GM12873 (cell line): Measurements from ENCODE around the gene OLFM1.

Experiments
- TF ChIP-seq, protein P1 (sequence below): IDR thresholded peaks from 2 replicates; pipeline ENCODE4 v1.5.1; 2012; ENCODE audit warnings: low read depth, mild to moderate bottlenecking, moderate library complexity, low read length, control low read depth; ENCODE audit not compliant: insufficient read depth; ENCODE audit errors: missing control alignments

The OLFM1 gene

DNA sequence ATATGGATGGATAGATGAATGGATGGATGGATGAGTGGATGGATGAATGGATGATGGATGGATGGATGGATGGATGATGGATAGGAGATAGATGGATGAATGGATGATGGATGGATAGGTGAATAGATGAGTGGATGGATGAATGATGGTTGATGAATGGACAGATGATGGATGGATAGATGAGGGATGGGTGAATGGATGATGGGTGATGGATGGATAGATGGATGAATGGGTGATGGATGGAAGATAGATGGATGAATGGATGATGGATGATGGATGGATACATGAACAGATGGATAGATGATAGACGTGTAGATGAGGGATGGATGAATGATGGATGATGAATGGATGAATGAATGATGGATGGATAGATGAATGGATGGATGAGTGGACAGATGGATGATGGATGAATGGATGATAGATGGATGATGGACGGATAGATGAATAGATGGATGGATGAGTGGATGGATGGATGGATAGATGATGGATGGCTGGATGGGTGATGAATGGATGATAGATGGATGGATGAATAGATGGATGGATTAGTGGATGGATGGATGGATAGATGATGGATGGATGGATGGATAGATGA lies 53.8 kb downstream of the OLFM1 start:
- TF ChIP-seq, protein P1, sequence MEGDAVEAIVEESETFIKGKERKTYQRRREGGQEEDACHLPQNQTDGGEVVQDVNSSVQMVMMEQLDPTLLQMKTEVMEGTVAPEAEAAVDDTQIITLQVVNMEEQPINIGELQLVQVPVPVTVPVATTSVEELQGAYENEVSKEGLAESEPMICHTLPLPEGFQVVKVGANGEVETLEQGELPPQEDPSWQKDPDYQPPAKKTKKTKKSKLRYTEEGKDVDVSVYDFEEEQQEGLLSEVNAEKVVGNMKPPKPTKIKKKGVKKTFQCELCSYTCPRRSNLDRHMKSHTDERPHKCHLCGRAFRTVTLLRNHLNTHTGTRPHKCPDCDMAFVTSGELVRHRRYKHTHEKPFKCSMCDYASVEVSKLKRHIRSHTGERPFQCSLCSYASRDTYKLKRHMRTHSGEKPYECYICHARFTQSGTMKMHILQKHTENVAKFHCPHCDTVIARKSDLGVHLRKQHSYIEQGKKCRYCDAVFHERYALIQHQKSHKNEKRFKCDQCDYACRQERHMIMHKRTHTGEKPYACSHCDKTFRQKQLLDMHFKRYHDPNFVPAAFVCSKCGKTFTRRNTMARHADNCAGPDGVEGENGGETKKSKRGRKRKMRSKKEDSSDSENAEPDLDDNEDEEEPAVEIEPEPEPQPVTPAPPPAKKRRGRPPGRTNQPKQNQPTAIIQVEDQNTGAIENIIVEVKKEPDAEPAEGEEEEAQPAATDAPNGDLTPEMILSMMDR = no peak

DNA sequence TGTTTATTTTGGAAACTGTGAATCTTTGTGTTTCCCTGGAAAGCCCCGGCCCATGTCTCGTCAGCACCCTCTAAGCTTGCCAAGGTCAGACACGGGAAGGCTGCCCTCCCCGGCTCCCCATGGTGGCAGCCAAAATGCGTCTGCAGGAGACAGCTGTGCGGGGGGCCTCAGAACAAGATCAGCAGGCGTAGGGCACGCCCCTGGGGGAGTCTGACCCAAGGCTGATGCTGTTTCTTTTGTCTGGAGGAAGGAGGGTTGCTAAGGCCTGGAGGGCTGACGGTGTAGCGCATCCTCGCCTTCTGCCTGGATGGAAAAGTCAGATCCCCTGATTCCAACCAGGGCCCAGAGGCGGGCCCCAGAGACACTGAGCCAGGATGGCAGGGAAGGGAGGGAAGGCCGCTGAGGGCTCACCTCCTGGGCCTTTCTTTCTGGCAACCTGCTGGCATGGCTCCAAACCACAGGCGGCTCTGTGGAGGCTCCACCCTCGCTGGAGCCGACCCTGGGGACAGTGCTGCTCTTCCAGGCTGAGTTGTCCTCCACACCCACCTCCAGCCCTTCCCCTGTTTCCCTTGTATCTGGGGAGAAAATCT lies 57.2 kb downstream of the OLFM1 start:
- TF ChIP-seq, protein P1 = no peak

DNA sequence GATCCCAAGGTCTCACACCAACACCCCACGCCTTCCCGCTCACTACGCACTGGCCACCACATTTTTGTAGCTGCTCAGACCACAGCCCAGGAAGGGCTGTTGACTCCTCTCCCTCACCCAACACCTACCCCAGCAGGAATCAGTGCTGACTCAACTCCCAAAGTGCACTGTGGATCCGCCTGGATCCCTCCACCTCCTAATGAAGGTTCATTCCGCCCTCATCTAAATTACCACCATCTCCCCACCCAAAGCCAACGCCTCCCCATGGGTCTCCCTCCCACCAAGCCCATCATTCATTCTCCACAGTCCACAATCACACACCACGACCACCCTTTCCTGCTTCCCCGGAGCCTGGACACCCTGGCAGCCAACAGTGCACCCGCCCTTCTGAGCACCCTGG lies 57.8 kb downstream of the OLFM1 start:
- TF ChIP-seq, protein P1 = no peak

DNA sequence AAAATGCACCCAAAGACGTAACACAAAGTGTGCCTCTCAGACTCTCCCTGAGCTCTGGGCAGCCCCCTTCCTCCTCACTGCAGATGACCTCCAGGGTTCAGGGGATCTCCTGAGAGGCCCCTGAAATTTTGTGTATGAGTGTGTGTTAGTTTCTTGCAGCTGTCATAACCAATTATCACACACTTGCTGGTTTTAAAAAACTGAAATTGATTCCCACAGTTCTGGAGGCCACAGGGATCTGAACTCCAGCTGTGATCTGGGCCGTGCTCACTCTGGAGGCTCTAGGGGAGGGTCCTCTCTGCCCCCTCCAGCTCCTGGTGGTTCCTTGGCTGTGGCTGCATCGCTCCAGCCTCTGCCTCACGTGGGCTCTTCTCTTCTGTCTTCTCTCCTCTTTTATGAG lies 58.8 kb downstream of the OLFM1 start:
- TF ChIP-seq, protein P1 = no peak

DNA sequence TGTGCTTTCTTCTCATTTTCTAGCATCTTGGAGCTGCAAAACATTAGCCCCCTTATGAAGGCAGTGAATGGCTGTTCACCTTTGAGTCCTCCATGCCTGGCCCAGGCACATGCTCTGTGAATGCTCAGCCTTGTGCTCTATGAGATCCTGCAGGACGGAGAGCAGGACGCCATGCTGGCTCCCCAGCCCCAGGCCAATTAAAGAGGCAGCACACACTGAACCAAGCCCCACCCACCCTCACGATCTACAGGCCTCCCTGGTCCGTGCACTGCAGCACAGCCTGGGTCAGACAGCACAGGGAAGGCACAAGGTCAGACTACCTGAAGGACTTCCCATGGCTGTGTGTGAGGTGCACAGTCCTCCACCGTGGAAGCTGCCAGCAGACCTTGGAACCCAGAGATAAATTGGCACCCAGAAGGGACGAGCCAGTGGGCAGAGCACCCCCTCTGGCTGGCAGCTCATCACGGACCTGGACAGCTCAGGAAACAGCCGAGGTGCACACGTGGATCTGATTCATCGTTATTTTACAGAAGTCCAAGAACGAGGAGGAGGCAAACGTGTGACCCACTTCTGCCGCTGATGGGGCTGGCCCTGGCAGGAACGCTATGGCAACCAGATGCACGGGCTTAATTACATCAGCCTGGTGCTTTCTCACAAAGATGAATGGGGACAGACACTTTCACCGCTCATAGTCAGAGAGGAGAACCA lies 59.5 kb downstream of the OLFM1 start:
- TF ChIP-seq, protein P1 = no peak

DNA sequence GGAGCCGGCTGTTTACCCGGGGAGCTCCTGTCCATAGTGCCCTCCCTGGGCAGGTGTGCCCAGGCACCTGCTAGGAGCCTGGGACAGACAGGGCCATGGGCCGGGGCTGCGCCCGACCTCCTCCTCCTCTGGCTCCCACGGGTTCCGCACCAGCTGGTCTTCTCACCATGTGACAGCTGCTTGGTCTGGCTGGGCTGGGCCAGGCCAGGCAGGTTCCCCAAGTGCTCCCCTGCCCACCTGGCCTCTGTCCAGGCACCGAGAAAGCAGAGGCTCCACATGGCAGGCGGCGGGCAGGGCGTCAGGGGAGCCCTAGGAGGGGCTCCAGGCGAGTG lies 60.0 kb downstream of the OLFM1 start:
- TF ChIP-seq, protein P1 = no peak

DNA sequence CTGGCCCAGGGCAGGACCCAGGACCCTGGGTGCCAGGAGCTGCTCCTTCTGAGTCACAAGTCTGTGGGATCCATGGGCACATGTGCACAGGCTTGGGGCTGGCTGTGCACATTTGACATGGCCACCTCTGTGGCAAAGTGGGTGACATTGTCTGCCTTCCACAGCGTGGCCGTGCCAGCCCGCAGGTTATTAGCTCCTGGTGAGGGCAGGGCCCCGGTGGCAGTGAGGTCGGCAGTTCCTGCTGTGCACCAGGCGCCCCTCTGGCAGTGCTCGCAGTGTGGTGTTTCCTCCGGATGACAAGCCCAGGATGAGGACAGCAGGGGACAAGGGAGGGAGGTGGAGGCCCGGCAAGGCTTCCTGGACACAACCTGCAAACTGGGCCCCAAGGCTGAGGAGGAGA lies 60.5 kb downstream of the OLFM1 start:
- TF ChIP-seq, protein P1 = no peak
